UCSD-AML1 (cell line): ENCODE data around the gene PPP1R3F.
"Not testable (repeated sequence)": the region's sequence is repeated elsewhere in the genome, so short reads cannot be mapped to it uniquely, and the experiment has no call there.

ENCODE experiments used
- DNase-seq: peaks from one replicate; lab custom pipeline; 2025; ENCODE audit not compliant: unreplicated experiment; lab: John Stamatoyannopoulos, UW

Gene PPP1R3F

DNA sequence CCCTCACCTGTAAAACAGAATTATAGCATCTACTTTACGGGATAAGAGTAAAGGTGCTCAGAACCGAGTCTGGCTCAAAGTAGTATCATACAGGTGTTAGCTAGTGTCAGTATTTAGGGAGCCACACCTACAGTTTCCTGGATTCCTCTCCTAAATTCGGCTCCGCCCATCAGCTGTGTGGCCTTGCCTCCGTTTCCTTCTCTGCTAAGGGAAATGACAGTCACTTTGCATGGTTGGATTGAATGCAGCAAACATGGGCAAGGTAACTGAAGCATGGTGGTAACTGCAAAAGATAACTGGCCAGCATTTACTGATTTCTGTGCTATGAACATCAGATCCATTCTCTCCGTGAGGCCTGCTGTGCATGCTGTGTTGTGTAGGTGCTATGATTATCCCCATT is 2.8 kb downstream of the PPP1R3F start:
- DNase-seq: no peak

- no peak for DNase-seq
These were observed 3.7 kb downstream of the PPP1R3F start for GRCh38 chrX:49273181-49273727.

- DNase-seq: no peak
These were observed 6.6 kb downstream of the PPP1R3F start for GRCh38 chrX:49276207-49276606.

DNA sequence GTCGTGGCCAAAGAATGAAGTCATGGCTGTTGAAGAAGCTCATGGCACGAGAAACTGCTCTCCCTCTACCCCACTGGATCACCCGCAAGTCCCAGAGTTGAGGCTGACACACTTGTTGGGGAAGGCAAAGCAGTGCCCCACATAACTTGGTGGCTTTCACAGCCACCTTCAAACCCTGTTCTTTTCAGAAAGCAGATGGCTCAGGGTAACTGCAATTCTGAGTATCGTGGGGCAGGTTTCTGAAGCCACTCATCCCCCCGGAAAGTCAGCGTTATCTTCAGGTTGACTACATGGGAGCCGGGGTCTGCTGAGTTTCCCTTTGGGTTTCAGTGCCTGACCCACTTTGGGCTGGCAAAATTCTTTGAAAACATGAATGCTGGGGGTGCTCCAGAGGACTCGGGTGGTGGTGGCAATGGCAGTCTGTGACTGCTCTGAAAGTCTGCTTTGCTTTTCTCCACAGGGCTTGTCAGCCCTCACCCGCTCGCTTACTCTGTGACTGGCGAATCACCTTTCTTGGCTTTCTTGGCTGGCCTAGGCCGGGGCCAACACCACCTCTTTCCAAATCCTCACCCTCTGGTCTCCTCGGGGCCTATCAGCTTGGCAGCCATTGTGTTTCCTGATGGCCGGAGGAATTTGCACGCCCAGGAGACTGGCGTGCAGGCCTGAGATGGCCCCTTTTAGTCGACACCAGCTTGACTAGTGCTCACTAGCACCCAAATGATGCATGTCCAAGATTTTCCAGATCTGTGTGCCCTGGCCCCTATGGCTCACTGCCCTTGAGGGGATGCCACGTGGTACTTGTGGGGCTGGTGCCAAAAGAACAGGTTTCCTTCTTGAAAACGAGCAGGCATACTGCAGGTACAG is 7.3 kb downstream of the PPP1R3F start:
- no peak for DNase-seq

- no peak for DNase-seq
These were observed 7.9 kb downstream of the PPP1R3F start for GRCh38 chrX:49277535-49277830.

- no peak for DNase-seq
These were observed 8.5 kb downstream of the PPP1R3F start for GRCh38 chrX:49278081-49278480.

GRCh38 chrX:49282647-49283011 is 13.0 kb downstream of the PPP1R3F start:
- DNase-seq: no peak

- no peak for DNase-seq
These were observed 14.6 kb downstream of the PPP1R3F start for GRCh38 chrX:49284212-49284611.

DNA sequence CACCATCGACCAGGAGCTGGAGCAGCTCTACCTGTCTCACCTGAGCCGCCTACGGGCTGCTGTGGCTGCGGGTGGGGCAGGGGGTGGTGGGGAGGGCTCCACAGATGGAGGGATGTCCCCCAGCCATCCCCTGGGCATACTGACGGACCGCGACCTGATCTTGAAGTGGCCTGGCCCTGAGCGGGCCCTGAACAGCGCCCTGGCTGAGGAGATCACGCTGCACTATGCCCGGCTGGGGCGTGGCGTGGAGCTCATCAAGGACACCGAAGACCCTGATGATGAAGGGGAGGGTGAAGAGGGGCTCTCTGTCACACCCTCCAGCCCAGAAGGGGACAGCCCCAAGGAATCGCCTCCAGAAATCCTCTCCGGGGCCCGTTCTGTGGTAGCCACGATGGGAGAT is 16.5 kb downstream of the PPP1R3F start:
- no peak for DNase-seq

DNA sequence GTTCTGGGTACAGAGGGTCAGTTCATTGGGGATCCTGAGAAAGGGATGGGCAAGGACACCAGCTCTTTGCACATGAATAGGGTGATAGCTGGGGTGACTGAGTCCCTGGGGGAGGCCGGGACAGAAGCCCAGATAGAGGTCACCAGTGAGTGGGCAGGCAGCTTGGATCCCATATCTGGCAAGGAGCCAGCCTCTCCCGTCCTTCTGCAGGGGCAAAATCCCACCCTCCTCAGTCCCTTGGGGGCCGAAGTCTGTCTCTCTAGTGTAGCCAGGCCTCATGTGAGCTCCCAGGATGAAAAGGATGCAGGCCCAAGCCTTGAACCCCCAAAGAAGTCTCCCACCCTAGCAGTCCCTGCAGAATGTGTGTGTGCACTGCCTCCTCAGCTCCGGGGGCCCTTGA is 17.0 kb downstream of the PPP1R3F start:
- no peak for DNase-seq

DNA sequence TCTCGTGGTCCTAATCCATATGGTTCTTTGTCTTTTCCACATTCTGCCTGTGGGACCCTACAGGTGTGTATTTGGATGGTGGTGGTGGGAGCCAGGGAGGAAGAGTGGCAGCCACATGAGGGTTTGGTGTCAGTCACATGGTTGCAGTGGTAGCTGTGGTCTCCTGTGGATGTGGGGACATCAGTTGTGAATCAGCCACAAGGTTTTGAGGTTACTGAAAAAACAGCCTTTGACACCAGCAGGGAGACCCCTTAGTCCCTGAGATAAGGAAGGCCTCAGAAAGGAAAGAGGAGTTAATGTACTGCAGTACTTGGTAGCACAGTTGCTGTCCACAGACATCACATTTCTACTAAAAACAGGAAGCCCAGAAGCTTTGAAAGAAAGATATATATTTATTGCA is 18.1 kb downstream of the PPP1R3F start:
- DNase-seq: no peak

- DNase-seq: no peak
These were observed 20.6 kb downstream of the PPP1R3F start for GRCh38 chrX:49290215-49290614.

- DNase-seq: peak; percentile 63
These were observed 22.2 kb downstream of the PPP1R3F start for GRCh38 chrX:49291615-49292337.

DNA sequence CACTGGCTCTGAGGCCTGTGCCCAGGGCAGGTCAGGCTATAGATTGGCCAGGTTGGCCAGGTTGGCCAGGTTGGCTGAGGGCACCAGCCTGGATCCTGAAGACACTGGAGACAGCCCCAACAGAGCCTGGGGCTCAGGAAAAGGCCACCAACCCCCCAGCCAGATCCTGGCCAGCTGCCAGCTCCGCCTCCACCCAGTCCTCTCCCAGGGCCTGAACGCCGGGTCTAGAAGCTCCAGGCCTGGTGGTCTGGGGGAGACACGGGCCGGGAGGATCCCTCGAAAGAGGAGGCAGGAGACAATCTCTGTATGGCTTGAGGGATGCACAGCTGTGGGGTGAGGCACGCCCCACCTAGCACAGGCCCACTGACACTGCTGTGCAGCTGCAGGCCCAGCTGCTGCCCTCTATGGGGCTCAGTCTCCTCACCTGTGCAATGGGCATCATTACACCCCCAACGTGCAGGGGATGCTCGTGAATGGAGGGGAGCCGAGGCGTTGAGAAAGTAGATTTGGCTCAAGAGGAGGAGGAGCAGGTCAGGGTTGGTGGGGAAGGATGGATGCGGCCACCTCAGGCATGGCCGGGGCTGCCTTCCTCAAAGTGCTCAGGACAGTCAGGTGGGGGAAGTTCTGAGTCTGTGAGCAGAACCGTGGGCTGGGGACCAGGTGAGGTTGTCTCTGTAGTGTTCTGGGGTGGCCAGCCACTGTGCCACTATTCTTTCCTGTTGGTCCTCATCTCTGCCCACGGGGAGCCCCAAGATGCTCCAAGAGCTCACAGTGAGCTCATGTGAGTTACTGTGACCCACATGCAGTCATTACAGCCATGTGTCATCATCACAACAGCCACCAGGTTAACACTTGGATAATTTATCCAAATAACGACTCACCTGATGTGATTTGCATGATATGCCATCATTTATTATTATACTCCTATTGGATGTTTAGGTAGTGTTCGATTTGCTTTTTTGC is 23.1 kb downstream of the PPP1R3F start:
- no peak for DNase-seq

- not testable (repeated sequence) for DNase-seq
These were observed 29.7 kb downstream of the PPP1R3F start for GRCh38 chrX:49299293-49299692.

- no peak for DNase-seq
These were observed 31.1 kb downstream of the PPP1R3F start for GRCh38 chrX:49300703-49301102.

DNA sequence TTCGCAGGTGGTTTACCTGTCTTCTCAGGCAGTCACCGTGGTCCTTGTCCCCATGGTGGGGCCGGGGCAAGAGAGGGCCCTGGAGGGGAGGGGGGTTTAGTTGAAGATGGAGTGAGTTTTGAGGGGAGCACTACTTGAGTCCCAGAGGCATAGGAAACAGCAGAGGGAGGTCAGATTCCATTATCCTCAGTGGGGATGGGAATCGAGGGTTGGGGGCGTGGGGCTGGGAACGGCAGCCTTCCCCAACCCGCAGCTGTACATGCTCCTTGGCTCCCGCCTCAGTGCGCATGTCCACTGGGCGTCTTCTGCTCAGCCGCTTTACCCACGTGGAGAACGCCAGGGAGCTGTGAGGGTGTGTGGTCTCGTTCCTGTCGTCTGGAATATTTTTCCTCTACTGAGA is 33.8 kb downstream of the PPP1R3F start, which contains the start of gene GAGE10:
GAGE10 (plus strand) TSS at position 301 of the 400 bp plus-strand sequence. CDS start 1,214 bp downstream, outside the sequence.
- no peak for DNase-seq

- not testable (repeated sequence) for DNase-seq
These were observed 38.2 kb downstream of the PPP1R3F start for GRCh38 chrX:49307775-49308174.

- DNase-seq: peak; percentile 16
These were observed 39.1 kb downstream of the PPP1R3F start for GRCh38 chrX:49308604-49309269.

GRCh38 chrX:49309401-49309981 is 39.9 kb downstream of the PPP1R3F start:
- no peak for DNase-seq
